GM23248 (cell line): Measurements from ENCODE around the gene DELE1. TPM values are rescaled to one million over a fixed set of nuclear protein-coding genes. Genes with fewer than 3 reads are reported as not detected.
A peak's percentile ranks its signal among the peaks of the same experiment; 100 is the strongest.

ENCODE experiments used
- DNase-seq: peaks from one replicate; pipeline ENCODE4 v3.0.0-alpha.2; 2015
- H2AFZ ChIP-seq: fragments of 200-600 bp; sonication (generic); 2 replicates; pipeline ENCODE4 v1.6.1; 2016; ENCODE audit warnings: antibody characterized with exemption
- H3F3A ChIP-seq: fragments of 200-600 bp; sonication (generic); 2 replicates; pipeline ENCODE4 v1.6.1; 2016; ENCODE audit warnings: mild to moderate bottlenecking, antibody characterized with exemption, mixed run types; ENCODE audit not compliant: insufficient read depth
- H3K27ac ChIP-seq: fragments of 200-600 bp; sonication (generic); 2 replicates; pipeline ENCODE4 v1.5.1; 2016; ENCODE audit warnings: mild to moderate bottlenecking
- H3K27me3 ChIP-seq: fragments of 200-600 bp; sonication (generic); replicated peaks from 2 replicates; pipeline ENCODE4 v1.6.1; 2016; ENCODE audit warnings: mild to moderate bottlenecking; ENCODE audit not compliant: insufficient read depth
- H3K36me3 ChIP-seq: fragments of 200-600 bp; sonication (generic); 2 replicates; pipeline ENCODE4 v1.6.1; 2016; ENCODE audit warnings: low read depth, mild to moderate bottlenecking
- H3K4me1 ChIP-seq: fragments of 200-600 bp; sonication (generic); 2 replicates; pipeline ENCODE4 v1.6.1; 2016; ENCODE audit warnings: mild to moderate bottlenecking; ENCODE audit not compliant: insufficient read depth
- H3K4me2 ChIP-seq: fragments of 200-600 bp; sonication (generic); one replicate; pipeline ENCODE4 v1.6.1; 2016; ENCODE audit warnings: mild to moderate bottlenecking; ENCODE audit not compliant: unreplicated experiment
- H3K4me3 ChIP-seq: fragments of 200-600 bp; sonication (generic); 2 replicates; pipeline ENCODE4 v1.5.1; 2016; ENCODE audit warnings: mild to moderate bottlenecking
- H3K79me2 ChIP-seq: fragments of 200-600 bp; sonication (generic); 2 replicates; pipeline ENCODE4 v1.6.1; 2016; ENCODE audit warnings: mild to moderate bottlenecking; ENCODE audit not compliant: insufficient read depth
- H3K9ac ChIP-seq: fragments of 200-600 bp; sonication (generic); 2 replicates; pipeline ENCODE4 v1.6.1; 2016; ENCODE audit warnings: mild to moderate bottlenecking
- H3K9me2 ChIP-seq: fragments of 200-600 bp; sonication (generic); 2 replicates; pipeline ENCODE4 v1.6.1; 2016; ENCODE audit warnings: mixed run types, mild to moderate bottlenecking, moderate library complexity; ENCODE audit not compliant: insufficient read depth
- H3K9me3 ChIP-seq: fragments of 200-600 bp; sonication (generic); one replicate; pipeline ENCODE4 v1.6.1; 2017; ENCODE audit warnings: low read depth
- H4K20me1 ChIP-seq: fragments of 200-600 bp; sonication (generic); 2 replicates; pipeline ENCODE4 v1.6.0; 2016; ENCODE audit not compliant: insufficient read depth
- EZH2 ChIP-seq: fragments of 200-600 bp; sonication (generic); IDR thresholded peaks from 2 replicates; pipeline ENCODE4 v1.6.1; 2018; ENCODE audit warnings: antibody characterized with exemption, mild to moderate bottlenecking; ENCODE audit not compliant: insufficient read depth, poor library complexity, severe bottlenecking
- EZH2phosphoT487 ChIP-seq: fragments of 200-600 bp; sonication (generic); IDR thresholded peaks from 2 replicates; pipeline ENCODE4 v1.6.1; 2018; ENCODE audit warnings: antibody characterized with exemption, moderate library complexity, mild to moderate bottlenecking, low read depth; ENCODE audit not compliant: insufficient read depth
- WGBS, 2 experiments: methylation state at CpG; one replicate each; pipeline ENCODE4 v1.1.6; 2015 to 2017; ENCODE audit warnings: low lambda C conversion rate in 2 of 2, low coverage in 1 of 2; ENCODE audit errors: missing lambda C conversion rate in 2 of 2; 5-methylcytosine and 5-hydroxymethylcytosine counted together
- in situ Hi-C: fragments of 300-500 bp; cut with MboI; formaldehyde crosslinking; loops from 2 replicates; pipeline ENCODE4 v1.15.0; 2020
- polyA plus RNA-seq: library from polyadenylated mRNA; unstranded; fragments of >200 nt; fragmentation: Nextera tagmentation; extraction: Ambion mirVana; gene quantifications from 2 replicates; pipeline ENCODE4 v1.2.1, GENCODE V29; 2016
- total RNA-seq: library from RNA; depleted of rRNA; stranded (reverse); fragments of >200 nt; shearing (Covaris generic); gene quantifications from 2 replicates; pipeline ENCODE4 v1.2.3, GENCODE V29; 2014

Gene DELE1
- total and polyA plus RNA-seq, 2 experiments from 2014 or later = 35.1 to 47.9 TPM

GRCh38 chr5:141952020-141952419, 28.3 kb downstream of the DELE1 start:
- no peak overlapping the region for H3K4me2 ChIP-seq
- H3K79me2 ChIP-seq = no peaks in the 10 kb centered on the region
- no peaks in the 10 kb centered on the region for H3K9me2 ChIP-seq
- H3K9me3 ChIP-seq = no peaks in the 10 kb centered on the region
- H3K27ac ChIP-seq = no peak overlapping the region
- H3K4me1 ChIP-seq = no peaks in the 10 kb centered on the region
- H2AFZ ChIP-seq = no peak overlapping the region
- WGBS, 2 experiments = 85 to 88% methylated on average over 2 of the region's 2 CpGs
- no peak for DNase-seq
- H3K9ac ChIP-seq = no peak overlapping the region
- no peaks in the 10 kb centered on the region for H3F3A ChIP-seq
- no peaks in the 10 kb centered on the region for H3K36me3 ChIP-seq
- no peaks in the 10 kb centered on the region for H3K27me3 ChIP-seq
- in situ Hi-C loops = no loop called here
- no peaks in the 10 kb centered on the region for H4K20me1 ChIP-seq
- TF ChIP-seq EZH2phosphoT487 = no peak
- H3K4me3 ChIP-seq = no peak overlapping the region

- in situ Hi-C loops = no loop called here
- H3K4me1 ChIP-seq = no peaks in the 10 kb centered on the region; the same call in 1 of the 2 replicates
- H3K9me2 ChIP-seq = no peaks in the 10 kb centered on the region
- no peak overlapping the region for H3K27ac ChIP-seq
- no peaks in the 10 kb centered on the region for H4K20me1 ChIP-seq
- H3K9me3 ChIP-seq = no peaks in the 10 kb centered on the region
- no peak overlapping the region for H3K9ac ChIP-seq
- H3F3A ChIP-seq = no peaks in the 10 kb centered on the region
- no peak for DNase-seq
- 94 to 97% methylated on average over 2 of the region's 2 CpGs for WGBS, 2 experiments
- H3K4me3 ChIP-seq = no peak overlapping the region
- H3K27me3 ChIP-seq = no peaks in the 10 kb centered on the region
- H3K4me2 ChIP-seq = no peak overlapping the region
- no peaks in the 10 kb centered on the region for H3K36me3 ChIP-seq
- no peaks in the 10 kb centered on the region for H3K79me2 ChIP-seq
- H2AFZ ChIP-seq = no peak overlapping the region
- no peak for TF ChIP-seq EZH2
- TF ChIP-seq EZH2phosphoT487 = no peak
Measured at GRCh38 chr5:141954194-141954593, 30.5 kb downstream of the DELE1 start.

GRCh38 chr5:141957367-141957996, 33.8 kb downstream of the DELE1 start:
- H2AFZ ChIP-seq = no peak overlapping the region
- in situ Hi-C loops = no loop called here

GRCh38 chr5:141958113-141958512, 34.4 kb downstream of the DELE1 start, which contains the start of gene PCDH12:
TSS of gene PCDH12 (minus strand) at chr5:141958202. CDS start at chr5:141957851, 351 bp downstream.
- in situ Hi-C loops = no loop called here
- Histone ChIP-seq H3K36me3 (no peaks in the 10 kb centered on the region), H3K27me3 (no peaks in the 10 kb centered on the region), H2AFZ (peak within 1 kb of the TSS; percentile 15; the same call in 1 of the 2 replicates), H3K9ac (no peak within 1 kb of the TSS), H3K9me3 (no peaks in the 10 kb centered on the region), H3K4me1 (peaks cover 3% of the 10 kb centered on the region; the same call in 1 of the 2 replicates), H3F3A (no peaks in the 10 kb centered on the region), H3K4me2 (no peak within 1 kb of the TSS), H3K79me2 (no peaks in the 10 kb centered on the region), H3K27ac (no peak within 1 kb of the TSS), H3K4me3 (no peak within 1 kb of the TSS), H3K9me2 (no peaks in the 10 kb centered on the region), H4K20me1 (no peaks in the 10 kb centered on the region)
- no peak for TF ChIP-seq EZH2phosphoT487
- TF ChIP-seq EZH2 = no peak
- peak; percentile 24 for DNase-seq
- 52 to 53% methylated on average over 7 of the region's 7 CpGs for WGBS, 2 experiments

More at GRCh38 chr5:141957367-141957996, 33.8 kb downstream of the DELE1 start:
- no peaks in the 10 kb centered on the region for H3K9me2 ChIP-seq
- no peaks in the 10 kb centered on the region for H3F3A ChIP-seq
- no peak overlapping the region for H3K27ac ChIP-seq
- no peak overlapping the region for H3K9ac ChIP-seq
- H3K36me3 ChIP-seq = no peaks in the 10 kb centered on the region
- no peak overlapping the region for H3K4me2 ChIP-seq
- no peaks in the 10 kb centered on the region for H3K9me3 ChIP-seq
- TF ChIP-seq EZH2phosphoT487 (no peak), EZH2 (no peak)
- H3K79me2 ChIP-seq = no peaks in the 10 kb centered on the region
- no peak for DNase-seq
- no peak overlapping the region for H3K4me3 ChIP-seq
- H4K20me1 ChIP-seq = no peaks in the 10 kb centered on the region
- H3K27me3 ChIP-seq = no peaks in the 10 kb centered on the region
- peaks cover 3% of the 10 kb centered on the region; the same call in 1 of the 2 replicates for H3K4me1 ChIP-seq
- WGBS, 2 experiments = 75 to 76% methylated on average over 16 of the region's 16 CpGs
